Right cardiac atrium (tissue), 5 donors: Measurements from ENCODE around the gene CRYZL1. TPM values are rescaled to one million over a fixed set of nuclear protein-coding genes. Genes with fewer than 3 reads are reported as not detected.

Experiments
- ATAC-seq, 2 donors: fragments of 200-7000 bp; cut with Tn5 transposase; one replicate each; pipeline versions ENCODE4 v1.8.0 to v1.9.1; 2020; ENCODE audit warnings: moderate library complexity in 2 of 2, mild to moderate bottlenecking in 1 of 2
- DNase-seq, 3 donors: peaks; one replicate each; pipeline ENCODE4 v3.0.0-alpha.2; 2020
- H3K27ac ChIP-seq: one replicate; pipeline ENCODE4 v1.5.1; 2013; ENCODE audit warnings: mild to moderate bottlenecking, low read length, control low read depth, moderate library complexity
- H3K27me3 ChIP-seq: one replicate; pipeline ENCODE4 v1.6.1; 2013; ENCODE audit not compliant: control insufficient read depth, insufficient read depth
- H3K4me1 ChIP-seq: one replicate; pipeline ENCODE4 v1.6.1; 2013; ENCODE audit warnings: low read length; ENCODE audit not compliant: control insufficient read depth, insufficient read depth
- H3K4me3 ChIP-seq: one replicate; pipeline ENCODE4 v1.5.1; 2013; ENCODE audit warnings: low read length, control low read depth
- H3K9me3 ChIP-seq: one replicate; pipeline ENCODE4 v1.6.1; 2013; ENCODE audit warnings: low read length; ENCODE audit not compliant: control insufficient read depth
- WGBS: extraction: QIAGEN DNeasy Blood & Tissue Kit; methylation state at CpG from one replicate; pipeline ENCODE4 v1.1.7; 2013; 5-methylcytosine and 5-hydroxymethylcytosine counted together
- intact Hi-C, 4 donors: fragments of 100-400 bp; cut with DNase I; formaldehyde crosslinking; loops; one replicate each; pipeline versions ENCODE4 v1.11.0 to v1.14.0; 2022 to 2023
- polyA plus RNA-seq: library from polyadenylated mRNA; stranded (reverse); fragments of 200-250 nt; gene quantifications from one replicate; pipeline ENCODE4 v1.2.3, GENCODE V29; 2013
- total RNA-seq, 4 donors: library from RNA; stranded (reverse); fragmentation: NEBNext Ultra II Directional; extraction: Animal tissue kit (Norgen Biotek cat#: 25700); gene quantifications; one replicate each; pipeline ENCODE4 v1.2.1, GENCODE V29; 2021
- donor health status: healthy with polysubstance abuse.
- donor health status: DM: no; HTN: yes; CAD: no.
- donor health status: DM: no; HTN: no; CAD: no.
- donor health status: DM: no; HTN: yes; CAD: no; lungs with severe emphysema.
- donor health status: DM: yes; HTN: yes; CAD: no.

Gene CRYZL1
- total and polyA plus RNA-seq, 5 donors: 25.0 to 37.5 (median 29.4) TPM

GRCh38 chr21:33650230-33650629 lies 8.7 kb upstream of the CRYZL1 start:
- ATAC-seq: no peak
- Histone ChIP-seq H3K4me1 (peaks cover 15% of the 10 kb centered on the region), H3K27me3 (no peaks in the 10 kb centered on the region), H3K4me3 (no peak overlapping the region), H3K27ac (no peak overlapping the region), H3K9me3 (no peaks in the 10 kb centered on the region)
- intact Hi-C loops: loop anchor here in 1 of 4 donors (10.0 kb wide), 2 partner anchors 55 to 105 kb away; no protein-coding TSS in a partner anchor
- no peak for DNase-seq
- WGBS: 56% methylated on average over 7 of the region's 7 CpGs

GRCh38 chr21:33648555-33648954 lies 7.0 kb upstream of the CRYZL1 start:
- Histone ChIP-seq H3K27ac (no peak overlapping the region), H3K27me3 (no peaks in the 10 kb centered on the region), H3K9me3 (no peaks in the 10 kb centered on the region), H3K4me1 (peaks cover 18% of the 10 kb centered on the region), H3K4me3 (no peak overlapping the region)
- ATAC-seq (no peak), DNase-seq (no peak)
- intact Hi-C loops: loop anchor here (10.0 kb wide), 2 partner anchors 86 to 246 kb away; no protein-coding TSS in a partner anchor
- 96% methylated on average over 1 of the region's 1 CpG for WGBS

- H3K27me3 ChIP-seq: no peaks in the 10 kb centered on the region
- H3K9me3 ChIP-seq: no peaks in the 10 kb centered on the region
- intact Hi-C loops: loop anchor here (10.0 kb wide), 2 partner anchors 87 to 247 kb away; no protein-coding TSS in a partner anchor
- no peak for ATAC-seq
- H3K4me1 ChIP-seq: peaks cover 18% of the 10 kb centered on the region
- no peak for DNase-seq
- H3K27ac ChIP-seq: no peak overlapping the region
- H3K4me3 ChIP-seq: no peak overlapping the region
- 85% methylated on average over 3 of the region's 3 CpGs for WGBS
Measured at GRCh38 chr21:33647587-33647986, 6.0 kb upstream of the CRYZL1 start.

GRCh38 chr21:33645730-33646129 lies 4.2 kb upstream of the CRYZL1 start:
- Histone ChIP-seq H3K27ac (no peak overlapping the region), H3K27me3 (no peaks in the 10 kb centered on the region), H3K4me1 (peaks cover 10% of the 10 kb centered on the region), H3K9me3 (no peaks in the 10 kb centered on the region), H3K4me3 (no peak overlapping the region)
- 96% methylated on average over 4 of the region's 4 CpGs for WGBS
- intact Hi-C loops: loop anchor here (10.0 kb wide), 2 partner anchors 89 to 249 kb away; no protein-coding TSS in a partner anchor
- ATAC-seq (no peak), DNase-seq (no peak)

GRCh38 chr21:33644383-33645074 lies 3.0 kb upstream of the CRYZL1 start:
- H3K9me3 ChIP-seq: no peaks in the 10 kb centered on the region
- peak overlapping the region; percentile 92 for H3K4me3 ChIP-seq
- H3K4me1 ChIP-seq: peaks cover 7% of the 10 kb centered on the region
- intact Hi-C loops: loop anchor here (5.0 to 10.0 kb wide), 3 partner anchors 90 to 253 kb away; no protein-coding TSS in a partner anchor
- 43% methylated on average over 11 of the region's 11 CpGs for WGBS
- peak overlapping the region; percentile 45 for H3K27ac ChIP-seq
- no peaks in the 10 kb centered on the region for H3K27me3 ChIP-seq
- no peak for ATAC-seq
- peak; percentile 60 to 74 (median 71) for DNase-seq

- Histone ChIP-seq H3K4me3 (peak overlapping the region; percentile 92), H3K4me1 (peaks cover 3% of the 10 kb centered on the region), H3K27me3 (no peaks in the 10 kb centered on the region), H3K27ac (peak overlapping the region; percentile 57), H3K9me3 (no peaks in the 10 kb centered on the region)
- no peak for ATAC-seq
- intact Hi-C loops: loop anchor here (5.0 to 10.0 kb wide), 3 partner anchors 91 to 254 kb away; no protein-coding TSS in a partner anchor
- 6% methylated on average over 7 of the region's 7 CpGs for WGBS
- no peak for DNase-seq
Measured at GRCh38 chr21:33643658-33644311, 2.2 kb upstream of the CRYZL1 start.

- Histone ChIP-seq H3K27me3 (no peaks in the 10 kb centered on the region), H3K27ac (peak overlapping the region; percentile 76), H3K9me3 (no peaks in the 10 kb centered on the region), H3K4me3 (peak overlapping the region; percentile 92), H3K4me1 (peaks cover 3% of the 10 kb centered on the region)
- WGBS: under 1% methylated on average over 76 of the region's 78 CpGs
- intact Hi-C loops: loop anchor here (5.0 to 10.0 kb wide), 3 partner anchors 92 to 254 kb away; no protein-coding TSS in a partner anchor
- no peak for ATAC-seq
- peak; percentile 41 to 82 (median 76) for DNase-seq
Measured at GRCh38 chr21:33642896-33643657, 1.5 kb upstream of the CRYZL1 start.

- H3K27me3 ChIP-seq: no peaks in the 10 kb centered on the region
- peak within 1 kb of the TSS; percentile 92 for H3K4me3 ChIP-seq
- DNase-seq (peak; percentile 100), ATAC-seq (peak; percentile 96 to 97)
- no peaks in the 10 kb centered on the region for H3K9me3 ChIP-seq
- WGBS: under 1% methylated on average over 71 of the region's 71 CpGs
- intact Hi-C loops: loop anchor here (5.0 to 10.0 kb wide), 3 partner anchors 93 to 255 kb away; no protein-coding TSS in a partner anchor
- H3K27ac ChIP-seq: peak within 1 kb of the TSS; percentile 91
- peaks cover 3% of the 10 kb centered on the region for H3K4me1 ChIP-seq
Measured at GRCh38 chr21:33642027-33642895, 720 bp upstream of the CRYZL1 start, which contains the start of gene ITSN1. TSS of gene ITSN1 (plus strand) at chr21:33642501. CDS start at chr21:33718829, 76,328 bp downstream.

GRCh38 chr21:33640697-33641351 lies 717 bp downstream of the CRYZL1 start:
- peak overlapping the region; percentile 86 for H3K27ac ChIP-seq
- H3K4me1 ChIP-seq: peaks cover 3% of the 10 kb centered on the region
- peak overlapping the region; percentile 92 for H3K4me3 ChIP-seq
- intact Hi-C loops: loop anchor here (5.0 to 10.0 kb wide), 3 partner anchors 94 to 256 kb away; no protein-coding TSS in a partner anchor
- 26% methylated on average over 18 of the region's 18 CpGs for WGBS
- no peaks in the 10 kb centered on the region for H3K27me3 ChIP-seq
- H3K9me3 ChIP-seq: no peaks in the 10 kb centered on the region
- ATAC-seq (no peak), DNase-seq (no peak)
